ENCODE results near the gene TMPRSS11A.

GRCh38 chr4:68011684-68012083, 48.4 kb upstream of the TMPRSS11A start:
- TF ChIP-seq CTCF (conservative IDR thresholded peaks at IDR 0.05 in 1 of 2, IDR thresholded peaks at IDR 0.05 in 1 of 2; ENCODE audit: extremely low read depth in 1 of 2, insufficient read depth in 1 of 2, low read depth in 1 of 2, low read length in 2 of 2) (no peak), EZH2 (IDR thresholded peaks at IDR 0.05; ENCODE audit: borderline replicate concordance, low read length) (no peak)

Data from mammary epithelial cell (primary cell).